CD4-positive, CD25-positive, alpha-beta regulatory T cell (primary cell): ENCODE measurements around the gene AGGF1. TPM values are rescaled to one million over a fixed set of nuclear protein-coding genes. Genes with fewer than 3 reads are reported as not detected.

Source experiments
- ATAC-seq, 2 donors: fragments of 150-1000 bp; cut with Tn5 transposase; one replicate each; pipeline ENCODE4 v1.10.0; 2021; ENCODE audit warnings: low read depth in 2 of 2, moderate number of reproducible peaks in 2 of 2, moderate library complexity in 1 of 2
- DNase-seq, 3 donors: peaks; one replicate each; pipeline versions ENCODE4 v3.0.0 to v3.0.0-alpha.2; 2012 to 2022; ENCODE audit warnings: mixed read lengths in 1 of 3
- H3K27ac ChIP-seq: one replicate; pipeline ENCODE4 v1.7.0; 2013; ENCODE audit warnings: mild to moderate bottlenecking, low read length; ENCODE audit not compliant: insufficient read depth, poor library complexity, severe bottlenecking
- H3K27me3 ChIP-seq: one replicate; pipeline ENCODE4 v1.7.0; 2013; ENCODE audit warnings: low read length; ENCODE audit not compliant: control insufficient read depth, insufficient read depth
- H3K36me3 ChIP-seq: one replicate; pipeline ENCODE4 v1.7.0; 2013; ENCODE audit warnings: mild to moderate bottlenecking, low read length, moderate library complexity; ENCODE audit not compliant: control insufficient read depth, insufficient read depth
- H3K4me1 ChIP-seq: 2 replicates; pipeline ENCODE4 v1.7.0; 2013; ENCODE audit warnings: mild to moderate bottlenecking, low read length; ENCODE audit not compliant: insufficient read depth, control insufficient read depth, poor library complexity, severe bottlenecking
- H3K4me3 ChIP-seq: one replicate; pipeline ENCODE4 v1.7.0; 2013; ENCODE audit warnings: low read depth, mild to moderate bottlenecking, low read length, moderate library complexity
- H3K9me3 ChIP-seq, 2 experiments: 1 replicate in 1 of 2; 2 replicates in 1 of 2; pipeline ENCODE4 v1.7.0; 2013; ENCODE audit warnings: low read length in 2 of 2, mild to moderate bottlenecking in 1 of 2, moderate library complexity in 1 of 2; ENCODE audit not compliant: control insufficient read depth in 2 of 2
- H3K27ac Mint-ChIP-seq, 3 donors: one replicate each; pipeline ENCODE4 v1.8.0; 2020 to 2022; ENCODE audit warnings: mild to moderate bottlenecking in 3 of 3, mixed read lengths in 3 of 3, moderate library complexity in 2 of 3
- H3K27me3 Mint-ChIP-seq: one replicate; pipeline ENCODE4 v1.8.0; 2022; ENCODE audit warnings: mild to moderate bottlenecking, mixed read lengths
- H3K36me3 Mint-ChIP-seq: one replicate; pipeline ENCODE4 v1.8.0; 2020; ENCODE audit warnings: mixed read lengths
- H3K4me1 Mint-ChIP-seq, 4 donors: one replicate each; pipeline ENCODE4 v1.8.0; 2020 to 2022; ENCODE audit warnings: mixed read lengths in 4 of 4, mild to moderate bottlenecking in 1 of 4
- H3K4me3 Mint-ChIP-seq, 4 donors: one replicate each; pipeline ENCODE4 v1.8.0; 2020 to 2022; ENCODE audit warnings: mild to moderate bottlenecking in 4 of 4, mixed read lengths in 4 of 4, moderate library complexity in 3 of 4
- H3K9me3 Mint-ChIP-seq, 7 donors: one replicate each; pipeline ENCODE4 v1.8.0; 2020 to 2022; ENCODE audit warnings: mixed read lengths in 7 of 7, mild to moderate bottlenecking in 3 of 7, moderate library complexity in 2 of 7
- polyA plus RNA-seq, 4 donors: library from polyadenylated mRNA; unstranded; fragments of 300-500 nt; fragmentation: Illumina TruSeq; gene quantifications; one replicate each; pipeline ENCODE4 v1.2.3, GENCODE V29; 2021
- total RNA-seq: library from RNA; stranded (reverse); gene quantifications from one replicate; pipeline ENCODE4 v1.2.3, GENCODE V29; 2022

The AGGF1 gene
- total and polyA plus RNA-seq, 5 donors from 2014 or later: 17.6 to 35.3 (median 27.3) TPM

- Mint-ChIP-seq H3K4me3 (no peak overlapping the region), H3K36me3 (peaks cover 64% of the 10 kb centered on the region), H3K9me3 (no peaks in the 10 kb centered on the region), H3K27ac (no peak overlapping the region), H3K27me3 (no peaks in the 10 kb centered on the region), H3K4me1 (peaks cover 5 to 6% (median 6%) of the 10 kb centered on the region in 4 donors)
- no peak overlapping the region for H3K27ac ChIP-seq
- ATAC-seq (no peak), DNase-seq (no peak)
- no peaks in the 10 kb centered on the region for H3K4me1 ChIP-seq
- H3K9me3 ChIP-seq: no peaks in the 10 kb centered on the region
- no peak overlapping the region for H3K4me3 ChIP-seq
- H3K36me3 ChIP-seq: peaks cover 62% of the 10 kb centered on the region
- H3K27me3 ChIP-seq: no peaks in the 10 kb centered on the region
Measured at GRCh38 chr5:77065256-77065655, 35.1 kb downstream of the AGGF1 start.

GRCh38 chr5:77066184-77066583 lies 36.0 kb downstream of the AGGF1 start:
- H3K4me3 ChIP-seq: no peak overlapping the region
- H3K9me3 Mint-ChIP-seq: no peaks in the 10 kb centered on the region
- H3K27me3 Mint-ChIP-seq: no peaks in the 10 kb centered on the region
- H3K36me3 Mint-ChIP-seq: peaks cover 65% of the 10 kb centered on the region
- ATAC-seq: no peak
- no peak for DNase-seq
- H3K27ac ChIP-seq: no peak overlapping the region
- H3K36me3 ChIP-seq: peaks cover 58% of the 10 kb centered on the region
- H3K4me3 Mint-ChIP-seq: no peak overlapping the region
- no peaks in the 10 kb centered on the region for H3K9me3 ChIP-seq
- H3K4me1 Mint-ChIP-seq: peaks cover 5 to 6% (median 6%) of the 10 kb centered on the region in 4 donors
- H3K27ac Mint-ChIP-seq: no peak overlapping the region
- no peaks in the 10 kb centered on the region for H3K4me1 ChIP-seq
- no peaks in the 10 kb centered on the region for H3K27me3 ChIP-seq

DNA sequence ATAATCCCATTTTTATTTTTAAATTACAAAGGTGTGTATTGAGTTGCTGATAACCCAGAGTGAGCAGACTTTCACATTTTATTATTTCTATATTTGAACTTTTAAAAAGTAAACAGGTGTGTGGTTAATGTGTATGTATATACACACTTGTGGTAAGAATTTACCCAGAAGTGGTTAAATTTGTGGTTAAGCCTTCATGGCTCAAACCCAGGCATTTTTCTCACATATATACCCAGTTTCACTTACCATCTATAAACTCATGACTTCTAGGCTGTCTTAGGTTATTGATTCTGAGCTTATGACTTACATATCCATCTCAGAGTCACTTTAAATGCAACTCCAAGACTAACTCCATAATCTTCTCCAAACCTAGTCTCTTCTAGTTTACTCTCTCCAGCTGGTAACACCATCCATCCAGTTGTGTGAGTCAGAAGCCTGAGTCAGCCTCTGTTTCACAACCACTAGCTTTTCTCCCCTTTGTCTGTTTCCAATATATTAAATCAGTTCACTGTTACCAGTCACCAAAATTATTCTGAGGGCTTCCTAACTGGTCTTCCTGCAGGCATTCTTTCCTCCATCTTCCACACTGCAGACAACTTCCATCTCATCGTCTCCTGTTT lies 36.7 kb downstream of the AGGF1 start:
- Histone ChIP-seq H3K4me3 (no peak overlapping the region), H3K4me1 (no peaks in the 10 kb centered on the region), H3K36me3 (peaks cover 50% of the 10 kb centered on the region), H3K27me3 (no peaks in the 10 kb centered on the region), H3K27ac (no peak overlapping the region), H3K9me3 (no peaks in the 10 kb centered on the region)
- Mint-ChIP-seq H3K4me1 (peaks cover 5 to 6% (median 6%) of the 10 kb centered on the region in 4 donors), H3K9me3 (no peaks in the 10 kb centered on the region), H3K4me3 (no peak overlapping the region), H3K27me3 (no peaks in the 10 kb centered on the region), H3K27ac (peak overlapping the region in 1 of 3 donors; percentile 2), H3K36me3 (peaks cover 59% of the 10 kb centered on the region)
- no peak for ATAC-seq
- DNase-seq: peak in 1 of 3 donors; percentile 15

DNA sequence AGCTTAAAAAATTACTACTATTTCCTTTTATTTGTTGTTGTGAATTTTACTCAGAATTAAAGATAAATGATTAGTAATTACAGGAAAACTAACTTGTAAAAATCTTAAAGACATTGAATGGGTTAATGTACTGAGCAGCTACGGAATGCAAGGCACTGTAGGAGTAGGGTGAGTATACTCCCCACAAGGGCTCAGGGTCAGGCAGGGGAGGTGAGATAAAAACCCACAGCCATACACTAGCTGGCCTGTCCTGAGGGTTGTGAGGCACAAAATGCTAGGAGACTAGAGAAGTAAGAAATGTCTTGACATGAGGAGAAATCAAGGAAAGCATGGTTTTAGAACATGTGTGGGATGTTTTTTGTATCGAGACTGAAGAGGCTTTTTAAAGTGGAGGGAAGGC lies 43.5 kb downstream of the AGGF1 start:
- no peak overlapping the region for H3K4me3 Mint-ChIP-seq
- DNase-seq: no peak
- no peak overlapping the region for H3K4me3 ChIP-seq
- H3K27ac ChIP-seq: no peak overlapping the region
- no peaks in the 10 kb centered on the region for H3K9me3 Mint-ChIP-seq
- H3K4me1 Mint-ChIP-seq: peaks cover 0 to 11% (median 7%) of the 10 kb centered on the region in 4 donors
- no peak for ATAC-seq
- H3K36me3 ChIP-seq: peaks cover 5% of the 10 kb centered on the region
- H3K9me3 ChIP-seq: no peaks in the 10 kb centered on the region
- H3K27ac Mint-ChIP-seq: no peak overlapping the region
- H3K36me3 Mint-ChIP-seq: peaks cover 29% of the 10 kb centered on the region
- peaks cover 8% of the 10 kb centered on the region for H3K4me1 ChIP-seq
- H3K27me3 Mint-ChIP-seq: no peaks in the 10 kb centered on the region
- peaks cover 2% of the 10 kb centered on the region for H3K27me3 ChIP-seq

- Histone ChIP-seq H3K36me3 (peaks cover 5% of the 10 kb centered on the region), H3K27me3 (peaks cover 2% of the 10 kb centered on the region), H3K27ac (no peak overlapping the region), H3K4me3 (no peak overlapping the region), H3K9me3 (no peaks in the 10 kb centered on the region), H3K4me1 (peaks cover 8% of the 10 kb centered on the region)
- DNase-seq (no peak), ATAC-seq (no peak)
- no peaks in the 10 kb centered on the region for H3K9me3 Mint-ChIP-seq
- peak overlapping the region in 1 of 4 donors; percentile 56 for H3K4me3 Mint-ChIP-seq
- no peak overlapping the region for H3K27ac Mint-ChIP-seq
- H3K4me1 Mint-ChIP-seq: peaks cover 0 to 11% (median 7%) of the 10 kb centered on the region in 4 donors
- peaks cover 21% of the 10 kb centered on the region for H3K36me3 Mint-ChIP-seq
- no peaks in the 10 kb centered on the region for H3K27me3 Mint-ChIP-seq
Measured at GRCh38 chr5:77074745-77075144, 44.5 kb downstream of the AGGF1 start.

DNA sequence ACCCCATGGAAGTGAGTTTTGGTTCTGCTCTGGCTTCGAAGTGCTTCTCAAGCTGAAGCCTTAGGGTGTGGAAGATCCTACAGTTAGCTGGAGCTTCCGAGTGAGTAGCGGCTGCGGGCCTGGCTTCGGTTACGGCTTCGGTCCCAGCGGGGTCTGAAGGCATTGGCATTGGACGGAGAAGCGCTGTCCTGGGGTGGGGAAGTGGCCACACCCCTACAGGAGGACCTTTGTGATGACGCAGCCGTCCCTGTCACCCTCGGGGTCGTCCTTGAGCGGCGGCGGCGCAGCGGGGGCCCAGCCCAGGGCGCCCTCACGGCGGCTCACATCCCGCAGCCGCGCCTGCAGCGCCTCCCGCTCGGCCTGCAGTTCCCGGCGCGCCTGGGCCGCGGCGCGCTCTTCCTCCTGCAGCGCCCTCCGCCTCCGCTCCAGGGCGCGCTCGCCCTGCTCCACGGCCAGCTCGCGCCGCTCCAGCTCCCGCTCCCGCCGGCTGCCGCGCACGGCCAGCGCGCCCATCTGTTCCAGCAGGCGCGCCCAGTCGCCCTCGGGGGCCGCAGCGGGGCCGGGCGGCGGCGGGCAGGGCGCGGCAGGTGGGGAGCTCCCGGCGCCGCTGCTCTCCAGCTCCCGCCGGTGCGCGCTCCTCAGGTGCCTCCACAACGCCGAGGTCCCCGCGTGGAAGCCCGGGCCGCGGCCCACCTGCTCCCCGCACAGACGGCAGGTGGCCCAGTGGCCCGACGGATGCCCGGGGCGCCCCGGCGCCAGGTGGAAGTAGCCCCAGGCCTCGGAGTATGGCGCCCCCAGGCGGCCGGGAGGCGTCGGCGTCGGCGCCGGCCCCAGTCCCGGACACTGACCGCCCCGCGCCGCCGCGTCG lies 47.0 kb downstream of the AGGF1 start:
- no peak overlapping the region for H3K27ac Mint-ChIP-seq

DNA sequence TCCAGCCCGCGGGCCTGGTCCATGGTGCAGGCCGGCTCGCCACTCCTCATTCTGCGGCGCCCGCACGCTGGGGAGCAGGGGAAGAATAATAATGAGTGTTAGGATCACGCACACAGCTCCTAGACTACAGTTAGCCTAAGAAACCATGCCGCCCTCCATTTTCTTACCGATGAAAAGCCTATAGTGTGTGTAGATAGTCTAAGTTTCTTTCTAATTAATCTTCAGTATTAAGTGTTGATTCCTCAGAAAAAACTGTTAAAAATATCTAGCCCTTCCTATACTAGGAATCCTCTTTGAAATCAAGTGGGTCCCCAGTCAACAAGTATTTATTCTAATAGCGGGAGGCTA lies 47.6 kb downstream of the AGGF1 start:
- peaks cover 0 to 11% (median 7%) of the 10 kb centered on the region in 4 donors for H3K4me1 Mint-ChIP-seq
- ATAC-seq (no peak), DNase-seq (no peak)
- peaks cover 15% of the 10 kb centered on the region for H3K36me3 Mint-ChIP-seq
- Histone ChIP-seq H3K9me3 (no peaks in the 10 kb centered on the region), H3K36me3 (no peaks in the 10 kb centered on the region), H3K27ac (no peak overlapping the region), H3K4me3 (no peak overlapping the region), H3K27me3 (peaks cover 2% of the 10 kb centered on the region), H3K4me1 (peaks cover 8% of the 10 kb centered on the region)
- no peak overlapping the region for H3K27ac Mint-ChIP-seq
- no peaks in the 10 kb centered on the region for H3K27me3 Mint-ChIP-seq
- H3K9me3 Mint-ChIP-seq: peaks cover 0 to 2% (median 0%) of the 10 kb centered on the region in 7 donors
- H3K4me3 Mint-ChIP-seq: peak overlapping the region; percentile 30 to 72 (median 46)

More for the DNA sequence above, 47.0 kb downstream of the AGGF1 start:
- no peak overlapping the region for H3K27ac ChIP-seq
- peaks cover 0 to 11% (median 7%) of the 10 kb centered on the region in 4 donors for H3K4me1 Mint-ChIP-seq
- H3K36me3 ChIP-seq: no peaks in the 10 kb centered on the region
- ATAC-seq (peak; percentile 58 to 73), DNase-seq (peak; percentile 11 to 49 (median 22))
- H3K36me3 Mint-ChIP-seq: peaks cover 15% of the 10 kb centered on the region
- H3K4me3 Mint-ChIP-seq: peak overlapping the region in 2 of 4 donors; percentile 33 to 39
- H3K9me3 Mint-ChIP-seq: peaks cover 0 to under 1% (median 0%) of the 10 kb centered on the region in 7 donors
- peaks cover 2% of the 10 kb centered on the region for H3K27me3 ChIP-seq
- H3K27me3 Mint-ChIP-seq: no peaks in the 10 kb centered on the region
- H3K4me3 ChIP-seq: no peak overlapping the region
- H3K4me1 ChIP-seq: peaks cover 8% of the 10 kb centered on the region
- H3K9me3 ChIP-seq: no peaks in the 10 kb centered on the region
